C4-2B (cell line): ENCODE results near the gene TXNDC11.

Experiments used
- ZFX ChIP-seq: fragments of 450-650 bp; IDR thresholded peaks from 2 replicates; pipeline ENCODE4 v1.6.1; 2017
- TF ChIP-seq, protein P1 (sequence below): fragments of 450-650 bp; conservative IDR thresholded peaks from 2 replicates; pipeline ENCODE4 v1.5.1; 2017; ENCODE audit warnings: mild to moderate bottlenecking

DNA sequence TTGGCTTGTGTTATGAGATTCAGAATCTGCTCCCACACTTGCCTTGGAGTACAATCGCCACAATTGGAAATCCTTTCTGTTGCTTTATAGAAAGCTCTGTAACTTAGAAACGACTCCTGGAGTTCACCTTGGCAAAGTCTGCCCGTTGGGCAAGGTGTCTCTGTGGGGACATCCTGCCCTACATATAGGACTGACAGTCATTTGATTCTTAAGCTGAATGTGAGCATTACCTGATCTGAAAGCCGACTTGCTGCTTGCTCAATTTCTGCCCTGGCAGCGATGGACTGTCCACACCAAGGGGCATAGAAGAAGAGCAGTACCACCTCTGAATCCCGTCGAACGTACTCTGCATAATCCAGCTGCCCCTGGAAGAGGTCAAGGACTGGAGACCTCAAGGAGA, 6.9 kb downstream of the TXNDC11 start:
- TF ChIP-seq, protein P1, sequence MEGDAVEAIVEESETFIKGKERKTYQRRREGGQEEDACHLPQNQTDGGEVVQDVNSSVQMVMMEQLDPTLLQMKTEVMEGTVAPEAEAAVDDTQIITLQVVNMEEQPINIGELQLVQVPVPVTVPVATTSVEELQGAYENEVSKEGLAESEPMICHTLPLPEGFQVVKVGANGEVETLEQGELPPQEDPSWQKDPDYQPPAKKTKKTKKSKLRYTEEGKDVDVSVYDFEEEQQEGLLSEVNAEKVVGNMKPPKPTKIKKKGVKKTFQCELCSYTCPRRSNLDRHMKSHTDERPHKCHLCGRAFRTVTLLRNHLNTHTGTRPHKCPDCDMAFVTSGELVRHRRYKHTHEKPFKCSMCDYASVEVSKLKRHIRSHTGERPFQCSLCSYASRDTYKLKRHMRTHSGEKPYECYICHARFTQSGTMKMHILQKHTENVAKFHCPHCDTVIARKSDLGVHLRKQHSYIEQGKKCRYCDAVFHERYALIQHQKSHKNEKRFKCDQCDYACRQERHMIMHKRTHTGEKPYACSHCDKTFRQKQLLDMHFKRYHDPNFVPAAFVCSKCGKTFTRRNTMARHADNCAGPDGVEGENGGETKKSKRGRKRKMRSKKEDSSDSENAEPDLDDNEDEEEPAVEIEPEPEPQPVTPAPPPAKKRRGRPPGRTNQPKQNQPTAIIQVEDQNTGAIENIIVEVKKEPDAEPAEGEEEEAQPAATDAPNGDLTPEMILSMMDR = no peak
- no peak for TF ChIP-seq ZFX
